Adrenal gland (tissue), 5 donors: ENCODE results near the gene PRRG1.
"Not testable (repeated sequence)": the region's sequence is repeated elsewhere in the genome, so short reads cannot be mapped to it uniquely, and the experiment has no call there.

Source experiments
- CTCF ChIP-seq, 6 experiments: fragments of 450-650 bp in 4 of 6; fragments of 200-600 bp in 2 of 6; sonication (generic) in 1 of 6; IDR thresholded peaks; 1 replicate in 5 of 6; 2 replicates in 1 of 6; pipeline versions ENCODE4 v1.5.1 to v1.8.0; 2016 to 2021; ENCODE audit warnings: antibody characterized with exemption in 6 of 6, mild to moderate bottlenecking in 2 of 6, moderate library complexity in 1 of 6
- POLR2A ChIP-seq, 2 donors: fragments of 450-650 bp; IDR thresholded peaks; one replicate each; pipeline ENCODE4 v1.6.1; 2017; ENCODE audit warnings: antibody characterized with exemption in 2 of 2, mild to moderate bottlenecking in 2 of 2, moderate library complexity in 1 of 2
- donor health status: DM: no; HTN: no; CAD: no.

GRCh38 chrX:37484335-37484734 lies 135.2 kb downstream of the PRRG1 start:
- TF ChIP-seq POLR2A, CTCF (IDR thresholded peaks at IDR 0.05): not testable (repeated sequence)
